ENCODE data around the gene VCX. TPM values are rescaled to one million over a fixed set of nuclear protein-coding genes. Genes with fewer than 3 reads are reported as not detected.

The VCX gene
- total and polyA plus RNA-seq, 9 of the 15 experiments (the other 6 are each of a cell fraction or from before 2014, with no cell fraction given), result 0.83 to 35.3 (median 9.5) TPM

DNA sequence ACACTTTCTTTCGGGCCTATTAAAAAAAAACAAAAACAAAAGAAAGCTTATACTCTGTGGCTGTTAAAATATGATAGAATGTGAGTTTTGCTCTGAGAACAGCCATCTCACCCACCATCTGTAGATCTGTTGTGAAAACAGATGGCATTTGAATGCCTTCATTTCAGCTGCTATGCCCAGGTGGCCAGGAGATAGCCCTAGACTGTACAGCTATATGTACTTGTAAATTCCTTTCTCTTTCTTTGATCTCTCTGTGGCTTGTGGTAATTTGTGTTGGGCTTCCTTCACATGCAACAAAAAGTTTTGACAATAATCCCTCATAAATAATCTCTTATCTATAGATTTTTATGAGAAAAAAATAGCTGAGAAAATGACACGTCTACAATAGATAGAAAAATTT, 46.2 kb downstream of the VCX start:
- ATAC-seq (no peak), FAIRE-seq (no peak), DNase-seq (ENCODE audit: extremely low read depth in 1 of 4, low spot score in 3 of 4) (no peak)
- 0% methylated on average over 2 of the region's 2 CpGs for WGBS (ENCODE audit: insufficient coverage, low coverage, missing lambda C conversion rate)
- no peak for TF ChIP-seq SNAPC5 (CRISPR knock-in tag; IDR thresholded peaks at IDR 0.05)
- no peak for TF ChIP-seq ZNF239 (CRISPR knock-in tag; IDR thresholded peaks at IDR 0.05)
- no peak for TF ChIP-seq BRD4 (IDR thresholded peaks at IDR 0.05)
- TF ChIP-seq SAP30 (IDR thresholded peaks at IDR 0.05; ENCODE audit: borderline replicate concordance, insufficient read depth, low read depth, low read length, poor library complexity, severe bottlenecking), result no peak
- no peak for TF ChIP-seq GTF3C2 (IDR thresholded peaks at IDR 0.05; ENCODE audit: borderline replicate concordance, extremely low read depth, insufficient read length)
- TF ChIP-seq EP400 (IDR thresholded peaks at IDR 0.05), result no peak
- no peak for TF ChIP-seq KLF13 (tag; IDR thresholded peaks at IDR 0.05; ENCODE audit: borderline replicate concordance, low read depth)
- no peak for TF ChIP-seq ETV5 (CRISPR knock-in tag; IDR thresholded peaks at IDR 0.05; ENCODE audit: low read depth)
- TF ChIP-seq BRCA1 (IDR thresholded peaks at IDR 0.05), result no peak
- TF ChIP-seq BRCA1 (CRISPR knock-in tag; IDR thresholded peaks at IDR 0.05), result no peak
- no peak for TF ChIP-seq NFYB (IDR thresholded peaks at IDR 0.05; ENCODE audit: extremely low read depth, insufficient read length)
- TF ChIP-seq, protein P1, sequence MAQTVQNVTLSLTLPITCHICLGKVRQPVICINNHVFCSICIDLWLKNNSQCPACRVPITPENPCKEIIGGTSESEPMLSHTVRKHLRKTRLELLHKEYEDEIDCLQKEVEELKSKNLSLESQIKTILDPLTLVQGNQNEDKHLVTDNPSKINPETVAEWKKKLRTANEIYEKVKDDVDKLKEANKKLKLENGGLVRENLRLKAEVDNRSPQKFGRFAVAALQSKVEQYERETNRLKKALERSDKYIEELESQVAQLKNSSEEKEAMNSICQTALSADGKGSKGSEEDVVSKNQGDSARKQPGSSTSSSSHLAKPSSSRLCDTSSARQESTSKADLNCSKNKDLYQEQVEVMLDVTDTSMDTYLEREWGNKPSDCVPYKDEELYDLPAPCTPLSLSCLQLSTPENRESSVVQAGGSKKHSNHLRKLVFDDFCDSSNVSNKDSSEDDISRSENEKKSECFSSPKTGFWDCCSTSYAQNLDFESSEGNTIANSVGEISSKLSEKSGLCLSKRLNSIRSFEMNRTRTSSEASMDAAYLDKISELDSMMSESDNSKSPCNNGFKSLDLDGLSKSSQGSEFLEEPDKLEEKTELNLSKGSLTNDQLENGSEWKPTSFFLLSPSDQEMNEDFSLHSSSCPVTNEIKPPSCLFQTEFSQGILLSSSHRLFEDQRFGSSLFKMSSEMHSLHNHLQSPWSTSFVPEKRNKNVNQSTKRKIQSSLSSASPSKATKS (CRISPR knock-in tag; IDR thresholded peaks at IDR 0.05), result no peak
- no peak for TF ChIP-seq HDAC8 (tag; IDR thresholded peaks at IDR 0.05)
- no peak for TF ChIP-seq ZNF785 (CRISPR knock-in tag; IDR thresholded peaks at IDR 0.05)
- Histone ChIP-seq H3K27me3 (ENCODE audit: control insufficient read depth in 2 of 2, insufficient read depth in 2 of 2, low read length in 2 of 2) (no peaks in the 10 kb centered on the region), H3K4me2 (ENCODE audit: insufficient read depth, low read length) (no peak overlapping the region), H3K4me3 (no peak overlapping the region), H3K36me3 (ENCODE audit: control insufficient read depth, insufficient read depth, low read length) (no peaks in the 10 kb centered on the region), H4K20me1 (replicated peaks; ENCODE audit: control insufficient read depth, insufficient read depth, low read length) (no peaks in the 10 kb centered on the region), H3K9me3 (replicated peaks; ENCODE audit: control insufficient read depth, insufficient read depth, low read depth, low read length) (no peaks in the 10 kb centered on the region), H3K79me2 (ENCODE audit: control insufficient read depth, insufficient read depth, low read length) (no peaks in the 10 kb centered on the region), H3K9me1 (ENCODE audit: control insufficient read depth, insufficient read depth, low read length) (no peaks in the 10 kb centered on the region), H3K4me1 (replicated peaks in 1 of 2; ENCODE audit: control insufficient read depth in 2 of 2, insufficient read depth in 2 of 2, low read length in 2 of 2) (no peaks in the 10 kb centered on the region; a peak in 2 of 5 replicates), H2AFZ (ENCODE audit: low read depth, low read length) (no peak overlapping the region), H3K9ac (ENCODE audit: insufficient read depth in 1 of 2, low read depth in 2 of 2, low read length in 2 of 2) (no peak overlapping the region), H3K27ac (ENCODE audit: extremely low read depth, low read depth, low read length) (no peak overlapping the region)
- no TSS peak for BruUV-seq (replicated peaks)
- POLR2A ChIA-PET, result no interaction called here
- in situ Hi-C loops (cut with MboI), result no loop called here
- intact Hi-C loops (cut with micrococcal nuclease), result no loop called here
- CTCF ChIA-PET (ENCODE audit: low intra/inter-chr PET ratio), result no interaction called here

All from K562 (cell line).